Kidney (tissue), 14 donors: Measurements from ENCODE around the gene PCIF1. TPM values are rescaled to one million over a fixed set of nuclear protein-coding genes. Genes with fewer than 3 reads are reported as not detected.

Experiments used
- DNase-seq, 5 donors: peaks; one replicate each; pipeline ENCODE4 v3.0.0-alpha.2; 2013 to 2020
- FAIRE-seq: peaks from 2 replicates; lab custom pipeline; 2012; peaks lifted over from hg19 to GRCh38; lab: Jason Lieb, UNC
- H3K27ac ChIP-seq, 2 donors: one replicate each; pipeline ENCODE4 v1.7.0; 2013; ENCODE audit warnings: low read depth in 2 of 2, low read length in 2 of 2, inconsistent platforms in 1 of 2
- H3K27me3 ChIP-seq: one replicate; pipeline ENCODE4 v1.7.1; 2013; ENCODE audit warnings: low read length, inconsistent platforms; ENCODE audit not compliant: control insufficient read depth, insufficient read depth
- H3K36me3 ChIP-seq, 3 donors: one replicate each; pipeline versions ENCODE4 v1.7.0 to v1.7.1; 2013; ENCODE audit warnings: low read length in 3 of 3, control low read depth in 1 of 3, inconsistent platforms in 1 of 3; ENCODE audit not compliant: insufficient read depth in 3 of 3, control insufficient read depth in 2 of 3
- H3K4me1 ChIP-seq, 3 donors: one replicate each; pipeline versions ENCODE4 v1.7.0 to v1.7.1; 2013; ENCODE audit warnings: low read length in 3 of 3, inconsistent platforms in 1 of 3, low read depth in 1 of 3; ENCODE audit not compliant: control insufficient read depth in 2 of 3, insufficient read depth in 2 of 3
- H3K4me3 ChIP-seq, 3 donors: one replicate each; pipeline versions ENCODE4 v1.7.0 to v1.8.1; 2013; ENCODE audit warnings: low read length in 3 of 3, control low read depth in 1 of 3, inconsistent platforms in 1 of 3
- H3K9ac ChIP-seq, 3 donors: one replicate each; pipeline versions ENCODE4 v1.7.0 to v1.7.1; 2013; ENCODE audit warnings: low read length in 3 of 3, control low read depth in 1 of 3, inconsistent platforms in 1 of 3
- H3K9me3 ChIP-seq, 3 donors: one replicate each; pipeline versions ENCODE4 v1.7.0 to v1.7.1; 2013; ENCODE audit warnings: low read length in 3 of 3, control low read depth in 1 of 3, inconsistent platforms in 1 of 3; ENCODE audit not compliant: control insufficient read depth in 2 of 3, insufficient read depth in 1 of 3
- intact Hi-C: fragments of 100-400 bp; cut with DNase I; formaldehyde crosslinking; loops from one replicate; pipeline ENCODE4 v1.11.1; 2022
- polyA plus RNA-seq: library from polyadenylated mRNA; stranded (reverse); fragments of 350-450 nt; fragmentation: Illumina TruSeq; extraction: RNeasy Lipid Tissue Mini Kit (QIAGEN cat#74804); gene quantifications from one replicate; pipeline ENCODE4 v1.2.3, GENCODE V29; 2014; ENCODE audit warnings: low read depth, low replicate concordance; ENCODE audit not compliant: insufficient read depth
- total RNA-seq: library from RNA; stranded (reverse); fragmentation: NEBNext Ultra II Directional; extraction: Animal tissue kit (Norgen Biotek cat#: 25700); gene quantifications from one replicate; pipeline ENCODE4 v1.2.1, GENCODE V29; 2021
- TF ChIP-seq, protein P1 (sequence below): IDR thresholded peaks from 3 replicates; pipeline ENCODE4 v1.5.1; 2012; ENCODE audit warnings: mild to moderate bottlenecking, moderate library complexity, borderline replicate concordance; ENCODE audit not compliant: insufficient read depth; ENCODE audit errors: extremely low read depth
- donor health status: control.
- donor health status: control.
- donor health status: control.
- donor health status: control.
- donor health status: control.
- donor health status: DM: yes; HTN: yes; CAD: no.
- donor health status: Normal renal cell carcinoma (clear cell type).

PCIF1 gene
- total and polyA plus RNA-seq, 2 donors from 2014 or later = 27.4 to 43.1 TPM

DNA sequence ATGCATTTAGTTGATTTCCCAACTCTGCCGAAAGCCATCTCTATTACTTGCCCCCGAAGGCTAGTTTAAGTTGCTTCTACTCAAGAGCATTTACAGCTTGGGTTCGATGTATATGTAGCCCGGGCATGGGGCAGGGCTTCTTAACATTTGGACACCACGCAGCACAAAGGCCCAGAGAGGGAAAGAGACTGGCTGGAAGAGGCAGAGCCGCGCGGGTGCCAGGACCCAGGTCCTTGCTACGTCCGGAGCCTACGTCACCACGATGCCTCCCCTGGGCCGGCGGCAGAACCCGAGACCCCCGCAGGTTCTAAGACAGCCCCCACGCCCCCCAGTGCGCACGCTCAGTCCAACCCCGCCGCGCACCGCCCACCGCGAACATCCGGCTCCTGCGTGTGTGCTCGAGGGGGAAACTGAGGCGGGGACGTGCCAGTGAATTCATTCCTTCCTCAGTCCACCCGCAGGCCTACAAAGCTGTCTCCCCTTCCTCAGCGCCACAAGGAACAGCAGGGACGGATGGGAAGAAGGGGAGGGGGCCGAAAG lies 367 bp upstream of the PCIF1 start:
- Histone ChIP-seq H3K27me3 (no peaks in the 10 kb centered on the region), H3K9me3 (no peaks in the 10 kb centered on the region), H3K9ac (peak overlapping the region; percentile 86 to 98 (median 90)), H3K36me3 (peaks cover 7 to 17% (median 13%) of the 10 kb centered on the region in 3 donors), H3K27ac (peak overlapping the region; percentile 99 to 100), H3K4me3 (peak overlapping the region; percentile 75 to 95 (median 94)), H3K4me1 (peaks cover 0 to 8% (median 5%) of the 10 kb centered on the region in 3 donors)
- FAIRE-seq (no peak), DNase-seq (peak in 4 of 5 donors; percentile 76 to 93 (median 83))
- intact Hi-C loops = no loop called here
- TF ChIP-seq, protein P1, sequence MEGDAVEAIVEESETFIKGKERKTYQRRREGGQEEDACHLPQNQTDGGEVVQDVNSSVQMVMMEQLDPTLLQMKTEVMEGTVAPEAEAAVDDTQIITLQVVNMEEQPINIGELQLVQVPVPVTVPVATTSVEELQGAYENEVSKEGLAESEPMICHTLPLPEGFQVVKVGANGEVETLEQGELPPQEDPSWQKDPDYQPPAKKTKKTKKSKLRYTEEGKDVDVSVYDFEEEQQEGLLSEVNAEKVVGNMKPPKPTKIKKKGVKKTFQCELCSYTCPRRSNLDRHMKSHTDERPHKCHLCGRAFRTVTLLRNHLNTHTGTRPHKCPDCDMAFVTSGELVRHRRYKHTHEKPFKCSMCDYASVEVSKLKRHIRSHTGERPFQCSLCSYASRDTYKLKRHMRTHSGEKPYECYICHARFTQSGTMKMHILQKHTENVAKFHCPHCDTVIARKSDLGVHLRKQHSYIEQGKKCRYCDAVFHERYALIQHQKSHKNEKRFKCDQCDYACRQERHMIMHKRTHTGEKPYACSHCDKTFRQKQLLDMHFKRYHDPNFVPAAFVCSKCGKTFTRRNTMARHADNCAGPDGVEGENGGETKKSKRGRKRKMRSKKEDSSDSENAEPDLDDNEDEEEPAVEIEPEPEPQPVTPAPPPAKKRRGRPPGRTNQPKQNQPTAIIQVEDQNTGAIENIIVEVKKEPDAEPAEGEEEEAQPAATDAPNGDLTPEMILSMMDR = no peak

DNA sequence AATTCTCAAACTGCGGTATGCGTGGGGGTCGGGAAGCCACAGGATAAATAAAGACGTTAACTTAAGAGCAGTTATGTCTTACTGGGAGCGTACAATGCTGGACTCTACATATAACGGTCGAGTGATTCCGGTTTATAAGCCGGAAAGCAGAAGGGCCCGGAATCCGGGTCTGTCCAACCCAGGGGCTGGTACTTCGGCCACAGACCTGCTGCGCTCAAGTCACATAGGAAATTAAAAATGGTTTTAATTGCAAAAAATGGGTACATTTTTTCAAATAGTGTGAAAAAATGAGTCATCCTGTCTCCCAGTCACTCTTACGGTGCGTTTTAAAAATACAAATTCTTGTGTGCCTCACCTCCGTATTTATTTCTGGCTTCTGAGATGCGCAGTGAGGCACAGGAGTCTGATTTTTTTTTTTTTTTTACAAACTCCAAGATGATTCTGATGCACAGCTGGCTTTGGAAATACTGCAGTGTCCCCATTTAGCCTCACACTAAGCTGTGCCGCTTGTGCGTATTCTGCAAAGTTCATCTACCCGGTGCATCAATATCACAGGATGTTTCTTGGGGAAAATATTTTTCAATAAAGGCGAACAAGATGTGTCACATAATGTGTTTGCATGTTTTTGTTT lies 1.0 kb downstream of the PCIF1 start:
- peaks cover 0 to 8% (median 5%) of the 10 kb centered on the region in 3 donors for H3K4me1 ChIP-seq
- peak overlapping the region; percentile 85 to 87 for H3K27ac ChIP-seq
- H3K9me3 ChIP-seq = no peaks in the 10 kb centered on the region
- peaks cover 10 to 32% (median 23%) of the 10 kb centered on the region in 3 donors for H3K36me3 ChIP-seq
- H3K4me3 ChIP-seq = peak overlapping the region; percentile 87 to 95 (median 89)
- intact Hi-C loops = no loop called here
- TF ChIP-seq, protein P1 = no peak
- no peak for DNase-seq
- H3K27me3 ChIP-seq = no peaks in the 10 kb centered on the region
- no peak for FAIRE-seq
- peak overlapping the region; percentile 80 to 95 (median 84) for H3K9ac ChIP-seq

DNA sequence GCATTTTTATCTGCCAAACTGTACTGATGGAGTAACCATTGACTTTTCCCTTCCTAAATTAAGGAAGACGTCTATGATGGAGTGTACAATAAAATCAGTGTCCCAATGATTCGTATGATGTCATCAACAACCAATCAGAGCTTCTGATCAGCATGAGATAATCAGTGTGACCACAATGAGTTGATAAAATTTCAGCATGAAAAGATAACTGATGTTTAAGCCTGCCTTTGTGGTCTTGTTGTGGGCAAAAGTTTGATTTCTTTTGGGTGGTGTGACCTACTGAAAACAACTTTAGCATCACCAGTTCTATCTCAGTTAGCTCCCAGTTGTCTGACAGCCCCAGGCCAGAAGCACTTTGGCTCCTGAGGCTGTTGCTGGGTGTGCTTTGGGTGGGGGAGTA lies 3.3 kb downstream of the PCIF1 start:
- intact Hi-C loops = no loop called here
- DNase-seq (no peak), FAIRE-seq (no peak)

More for the DNA sequence above, 3.3 kb downstream of the PCIF1 start:
- Histone ChIP-seq H3K27me3 (no peaks in the 10 kb centered on the region), H3K4me1 (peaks cover 0 to 8% (median 5%) of the 10 kb centered on the region in 3 donors), H3K36me3 (peaks cover 10 to 39% (median 28%) of the 10 kb centered on the region in 3 donors), H3K4me3 (no peak overlapping the region), H3K27ac (no peak overlapping the region), H3K9ac (no peak overlapping the region), H3K9me3 (no peaks in the 10 kb centered on the region)
- TF ChIP-seq, protein P1 = no peak
